Limb (tissue), 2 donors: ENCODE results near the gene ALPG.
"Not testable (repeated sequence)": the region's sequence is repeated elsewhere in the genome, so short reads cannot be mapped to it uniquely, and the experiment has no call there.

Experiments used
- DNase-seq, 2 donors: peaks; one replicate each; pipeline ENCODE4 v3.0.0-alpha.2; 2016; ENCODE audit errors: extremely low spot score in 2 of 2

Gene ALPG

GRCh38 chr2:232419245-232420072 lies 12.8 kb downstream of the ALPG start:
- DNase-seq, result no peak

- no peak for DNase-seq
These were observed 13.4 kb downstream of the ALPG start for GRCh38 chr2:232420073-232420454.

- DNase-seq, result peak in 1 of 2 donors; percentile 49
These were observed 14.0 kb downstream of the ALPG start for GRCh38 chr2:232420463-232421188.

DNA sequence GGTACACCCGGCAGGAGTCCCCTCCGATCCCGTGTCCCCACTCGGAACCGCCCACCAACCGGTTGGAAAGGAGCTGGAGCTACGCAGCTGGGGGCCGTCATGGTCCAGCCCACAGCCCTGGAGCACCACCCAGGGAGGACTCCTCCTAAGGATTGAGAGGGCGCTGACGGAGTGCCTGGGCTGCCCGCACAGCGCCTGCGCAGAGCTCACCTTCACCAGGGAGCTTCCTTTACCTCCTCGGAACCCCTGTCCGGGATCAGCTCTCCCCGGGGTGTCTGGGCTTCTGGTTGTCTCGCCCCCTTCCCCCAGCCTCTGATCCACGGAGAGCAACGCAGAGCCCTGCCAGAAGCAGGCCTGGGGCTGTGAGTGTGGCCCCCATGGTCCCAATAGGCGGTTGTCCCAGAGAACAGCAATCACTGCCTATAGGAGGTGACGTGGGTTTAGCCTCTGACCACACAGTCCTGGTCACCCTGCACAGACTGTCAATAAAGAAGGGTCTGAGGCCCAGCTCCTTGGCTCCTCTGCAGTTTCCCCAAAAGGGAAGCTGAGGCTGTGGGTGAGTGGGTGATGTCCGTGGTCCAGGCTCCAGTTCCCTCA lies 14.6 kb downstream of the ALPG start:
- DNase-seq, result no peak

DNA sequence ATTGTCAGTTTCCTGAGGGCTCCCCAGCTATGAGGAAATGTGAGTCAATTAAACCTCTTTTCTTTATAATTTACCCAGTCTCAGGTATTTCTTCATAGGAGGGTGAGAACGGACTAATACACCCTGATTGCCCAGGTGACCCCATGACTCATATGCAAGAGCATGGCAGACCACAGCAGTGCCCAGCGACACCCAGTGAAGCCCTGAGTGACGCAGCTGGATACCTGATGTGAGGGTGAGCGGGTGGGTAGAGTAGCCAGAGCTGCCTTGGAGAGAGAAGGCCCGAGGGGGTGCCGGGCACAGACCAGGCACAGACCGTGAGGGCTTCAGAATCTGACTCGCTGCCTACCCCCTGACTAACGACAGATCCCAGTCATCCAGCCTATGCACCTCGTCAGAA lies 15.4 kb downstream of the ALPG start:
- DNase-seq, result no peak

DNA sequence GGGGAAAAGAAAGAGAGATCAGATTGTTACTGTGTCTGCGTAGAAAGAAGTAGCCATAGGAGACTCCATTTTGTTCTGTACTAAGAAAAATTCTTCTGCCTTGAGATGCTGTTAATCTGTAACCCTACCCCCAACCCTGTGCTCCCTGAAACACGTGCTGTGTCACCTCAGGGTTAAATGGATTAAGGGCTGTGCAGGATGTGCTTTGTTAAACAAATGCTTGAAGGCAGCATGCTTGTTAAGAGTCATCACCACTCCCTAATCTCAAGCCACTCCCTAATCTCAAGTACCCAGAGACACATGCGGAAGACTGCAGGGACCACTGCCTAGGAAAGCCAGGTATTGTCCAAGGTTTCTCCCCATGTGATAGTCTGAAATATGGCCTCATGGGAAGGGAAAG lies 16.4 kb downstream of the ALPG start:
- not testable (repeated sequence) for DNase-seq

DNA sequence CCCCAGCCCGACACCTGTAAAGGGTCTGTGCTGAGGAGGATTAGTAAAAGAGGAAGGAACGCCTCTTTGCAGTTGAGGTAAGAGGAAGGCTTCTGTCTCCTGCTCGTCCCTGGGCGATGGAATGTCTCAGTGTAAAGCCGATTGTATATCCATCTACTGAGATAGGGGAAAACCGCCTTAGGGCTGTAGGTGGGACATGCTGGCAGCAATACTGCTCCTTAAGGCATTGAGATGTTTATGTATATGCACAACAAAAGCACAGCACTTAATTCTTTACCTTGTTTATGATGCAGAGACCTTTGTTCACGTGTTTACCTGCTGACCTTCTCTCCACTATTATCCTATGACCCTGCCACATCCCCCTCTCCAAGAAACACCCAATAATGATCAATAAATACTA lies 16.8 kb downstream of the ALPG start:
- not testable (repeated sequence) for DNase-seq

- DNase-seq, result no peak
These were observed 25.3 kb downstream of the ALPG start for GRCh38 chr2:232431705-232432590.

GRCh38 chr2:232432598-232433184 lies 26.0 kb downstream of the ALPG start:
- DNase-seq, result no peak

GRCh38 chr2:232433622-232434021 lies 27.0 kb downstream of the ALPG start:
- DNase-seq, result not testable (repeated sequence)

DNA sequence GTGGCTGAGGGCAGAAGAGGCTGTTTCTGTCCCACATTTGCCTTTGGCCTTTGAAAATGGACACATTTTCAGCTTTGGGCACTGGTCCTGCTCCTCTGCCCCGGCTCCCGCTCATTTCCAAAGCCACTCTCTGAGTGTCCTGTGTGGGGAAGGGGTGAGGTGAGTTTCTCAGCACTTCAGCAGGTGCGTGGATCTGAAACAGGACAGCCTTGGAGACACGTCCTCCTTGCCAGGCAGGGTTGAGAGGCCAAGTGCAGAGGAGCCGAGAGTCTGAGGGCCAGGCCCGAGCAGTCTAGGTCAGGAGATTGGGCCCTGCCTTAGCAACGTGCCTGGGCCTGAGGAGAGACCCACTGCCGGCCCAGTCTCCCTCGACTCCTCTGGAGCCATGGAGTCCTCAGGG lies 27.4 kb downstream of the ALPG start:
- no peak for DNase-seq

GRCh38 chr2:232434563-232435374 lies 28.1 kb downstream of the ALPG start:
- DNase-seq, result no peak

- DNase-seq, result no peak
These were observed 28.7 kb downstream of the ALPG start for GRCh38 chr2:232435375-232435648.

DNA sequence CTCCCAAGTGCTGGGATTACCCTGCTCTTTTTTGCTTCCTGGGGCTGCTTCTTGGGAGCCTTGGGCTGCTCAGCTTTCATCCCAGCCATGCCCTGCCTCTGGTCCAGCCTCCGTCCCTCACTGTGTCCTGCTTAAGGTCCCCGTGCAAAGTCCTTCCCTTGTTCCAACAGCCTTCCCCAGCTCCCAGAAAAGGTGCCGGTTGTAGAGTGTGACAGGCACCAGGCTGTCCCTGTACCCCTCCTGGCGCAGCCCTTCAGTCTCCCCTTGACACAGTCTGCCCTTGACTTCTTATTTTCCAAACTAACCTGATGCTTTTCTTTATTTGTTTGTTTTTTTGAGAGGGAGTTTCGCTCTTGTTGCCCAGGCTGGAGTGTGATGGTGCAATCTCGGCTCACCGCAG lies 29.2 kb downstream of the ALPG start:
- DNase-seq, result no peak

DNA sequence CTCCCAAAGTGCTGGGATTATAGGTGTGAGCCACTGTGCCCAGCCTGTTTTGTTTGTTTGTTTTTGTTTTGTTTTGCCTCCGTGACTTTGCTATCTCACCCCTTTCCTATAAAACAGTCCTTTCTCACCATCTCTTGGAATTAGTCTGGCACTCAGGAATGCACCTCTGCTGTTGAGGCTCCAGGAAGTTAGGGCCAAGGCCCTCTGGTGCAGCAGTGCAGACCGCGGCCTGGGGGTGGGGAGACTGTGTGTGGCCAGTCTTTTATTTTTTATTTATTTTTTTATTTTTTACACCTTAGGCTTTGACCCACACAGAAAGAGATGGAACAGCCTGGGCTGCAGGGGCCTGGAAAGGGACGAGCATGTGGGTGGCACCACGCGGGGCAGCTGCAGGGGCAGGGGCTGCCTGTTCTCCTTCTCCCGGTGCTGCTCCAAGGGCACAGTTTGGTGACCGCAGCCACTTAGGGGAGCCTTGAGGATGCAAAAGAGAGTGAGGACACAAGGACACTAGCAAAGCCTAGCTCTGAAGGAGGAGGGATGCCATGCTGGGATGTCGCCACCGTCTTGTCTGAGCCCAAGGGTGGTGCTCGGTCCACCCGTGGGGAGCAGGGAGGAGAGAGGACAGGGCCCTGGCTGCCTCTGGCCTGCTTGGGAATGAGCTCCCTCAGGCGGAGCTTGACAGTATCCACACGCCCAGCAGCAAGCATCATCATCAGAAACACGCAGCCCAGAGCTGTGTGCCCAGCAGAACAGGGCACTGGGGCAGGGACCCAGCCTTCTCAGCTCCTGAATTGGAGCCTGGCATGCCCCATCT lies 29.9 kb downstream of the ALPG start:
- DNase-seq, result no peak

- DNase-seq, result no peak
These were observed 30.5 kb downstream of the ALPG start for GRCh38 chr2:232437195-232437571.

DNA sequence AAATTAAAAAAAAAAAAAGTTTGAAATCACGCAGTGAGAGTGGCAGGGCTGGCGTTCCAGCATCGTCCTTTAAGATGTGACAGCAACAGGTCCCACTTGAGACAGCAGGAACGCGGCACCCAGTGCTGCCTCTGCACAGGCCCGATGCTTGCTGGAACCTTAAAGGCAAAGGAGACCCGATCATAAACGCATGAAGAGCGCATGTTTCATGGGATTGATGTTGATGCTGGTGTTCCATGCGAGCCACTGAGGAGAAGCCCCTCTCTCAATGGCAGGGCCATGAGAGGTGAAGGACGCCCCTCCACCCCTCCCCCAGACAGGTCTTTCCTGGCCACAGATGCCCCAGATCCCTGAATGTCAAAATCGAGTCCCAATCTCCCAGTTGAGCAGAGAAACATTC lies 31.4 kb downstream of the ALPG start:
- DNase-seq, result no peak

DNA sequence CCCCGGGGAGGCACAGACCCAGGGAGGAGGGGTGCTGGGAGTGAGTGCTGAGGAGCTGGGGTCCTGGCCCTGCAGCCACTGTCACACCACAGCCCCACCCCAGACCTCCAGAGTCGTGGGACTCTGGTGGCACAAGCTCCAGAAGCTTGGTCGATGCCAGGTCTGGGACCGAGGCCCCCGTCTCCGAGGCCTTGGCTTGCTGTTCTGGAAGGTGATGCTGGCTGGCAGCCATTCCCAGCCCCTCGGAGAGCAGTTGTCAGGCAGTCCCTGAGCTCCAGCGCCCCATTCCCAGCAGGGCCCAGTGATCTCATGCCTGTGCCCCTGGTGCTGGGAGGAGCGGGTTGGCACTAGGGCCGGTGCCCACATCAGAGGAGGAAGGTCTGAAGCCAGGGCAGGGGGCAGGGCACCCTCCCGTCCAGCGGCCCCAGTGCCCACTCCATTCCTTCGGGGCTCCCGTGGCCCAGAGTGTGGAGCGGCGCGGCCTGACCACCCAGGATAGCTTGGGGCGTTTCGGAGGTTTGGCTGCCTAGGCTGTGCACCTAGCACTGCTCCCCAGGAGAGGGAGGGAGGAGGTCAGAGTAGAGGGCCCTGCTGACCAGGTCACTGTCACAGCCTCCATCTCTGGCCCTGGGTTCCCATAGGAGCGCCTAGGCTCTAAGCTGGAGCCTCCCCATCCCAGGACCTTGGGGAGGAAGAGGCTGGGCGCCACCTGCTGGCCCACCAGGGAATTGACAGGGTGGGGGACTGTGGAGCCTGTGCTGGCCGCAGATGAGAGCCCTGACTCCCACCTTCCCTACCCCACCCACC lies 32.5 kb downstream of the ALPG start:
- peak in 1 of 2 donors; percentile 57 for DNase-seq

GRCh38 chr2:232439758-232440135 lies 33.1 kb downstream of the ALPG start:
- DNase-seq, result peak in 1 of 2 donors; percentile 31
